Endometrial microvascular endothelial cells (primary cell): ENCODE measurements around the gene AHCYL2. TPM values are rescaled to one million over a fixed set of nuclear protein-coding genes. Genes with fewer than 3 reads are reported as not detected.
"Not testable (repeated sequence)": the region's sequence is repeated elsewhere in the genome, so short reads cannot be mapped to it uniquely, and the experiment has no call there.

Experiments used
- in situ Hi-C: cut with HindIII; loops from 2 replicates; pipeline ENCODE4 v1.10.0; 2017; ENCODE audit warnings: low sequenced_read_pairs, low pct_unique_long_range_greater_than_20kb; ENCODE audit errors: inconsistent ontology term
- total RNA-seq: library from RNA; depleted of rRNA; stranded (reverse); fragments of >200 nt; gene quantifications from one replicate; pipeline ENCODE4 v1.2.3, GENCODE V29; 2015; ENCODE audit errors: inconsistent ontology term

The AHCYL2 gene
- total RNA-seq, 1 donor from 2014 or later: 6.3 TPM

- in situ Hi-C loops: no loop called here
Observed at GRCh38 chr7:129367700-129368388, 143.0 kb downstream of the AHCYL2 start.

GRCh38 chr7:129368389-129368986 lies 143.7 kb downstream of the AHCYL2 start:
- in situ Hi-C loops: no loop called here

- in situ Hi-C loops: not testable (repeated sequence)
Observed at GRCh38 chr7:129369447-129369846, 144.6 kb downstream of the AHCYL2 start.

- in situ Hi-C loops: no loop called here
Observed at GRCh38 chr7:129370812-129371211, 146.0 kb downstream of the AHCYL2 start.

GRCh38 chr7:129371487-129371886 lies 146.7 kb downstream of the AHCYL2 start:
- in situ Hi-C loops: no loop called here

GRCh38 chr7:129373651-129374428 lies 149.0 kb downstream of the AHCYL2 start:
- in situ Hi-C loops: no loop called here

- in situ Hi-C loops: no loop called here
Observed at GRCh38 chr7:129375141-129375938, 150.5 kb downstream of the AHCYL2 start.

GRCh38 chr7:129376076-129376777 lies 151.4 kb downstream of the AHCYL2 start:
- in situ Hi-C loops: no loop called here

- in situ Hi-C loops: no loop called here
Observed at GRCh38 chr7:129376778-129377700, 152.2 kb downstream of the AHCYL2 start.

GRCh38 chr7:129381710-129382484 lies 157.1 kb downstream of the AHCYL2 start:
- in situ Hi-C loops: no loop called here

GRCh38 chr7:129383542-129384132 lies 158.8 kb downstream of the AHCYL2 start:
- in situ Hi-C loops: no loop called here

GRCh38 chr7:129385116-129385515 lies 160.3 kb downstream of the AHCYL2 start:
- in situ Hi-C loops: no loop called here

GRCh38 chr7:129385598-129385997 lies 160.8 kb downstream of the AHCYL2 start:
- in situ Hi-C loops: no loop called here

- in situ Hi-C loops: no loop called here
Observed at GRCh38 chr7:129386506-129386905, 161.7 kb downstream of the AHCYL2 start.

- in situ Hi-C loops: no loop called here
Observed at GRCh38 chr7:129387537-129387936, 162.7 kb downstream of the AHCYL2 start.

GRCh38 chr7:129388333-129389098 lies 163.7 kb downstream of the AHCYL2 start:
- in situ Hi-C loops: no loop called here
